Activated CD4-positive, alpha-beta T cell treated with anti-CD3 and anti-CD28 coated beads, Interleukin-2, amount 10 ng/mL, durations not matched to agents 7 days and 5 days (primary cell): ENCODE measurements around the gene LRRC41. TPM values are rescaled to one million over a fixed set of nuclear protein-coding genes. Genes with fewer than 3 reads are reported as not detected.
"Not testable (repeated sequence)": the region's sequence is repeated elsewhere in the genome, so short reads cannot be mapped to it uniquely, and the experiment has no call there.

Experiments
- CTCF ChIA-PET: fragments of 350-600 bp; sonication (Branson Sonifier 250); formaldehyde crosslinking; loops from one replicate; lab custom pipeline; 2021; ENCODE audit warnings: antibody characterized with exemption; lab: Charles Lee
- POLR2A ChIA-PET: fragments of 350-600 bp; sonication (Branson Sonifier 250); formaldehyde crosslinking; loops from one replicate; lab custom pipeline; 2021; ENCODE audit warnings: antibody characterized with exemption; lab: Charles Lee
- DNase-seq: peaks from one replicate; pipeline ENCODE4 v3.0.0-alpha.2; 2020
- H3K27ac Mint-ChIP-seq: one replicate; pipeline ENCODE4 v1.8.0; 2021; ENCODE audit warnings: mild to moderate bottlenecking, moderate library complexity, mixed read lengths
- H3K27me3 Mint-ChIP-seq: one replicate; pipeline ENCODE4 v1.8.0; 2021; ENCODE audit warnings: mixed read lengths
- H3K36me3 Mint-ChIP-seq: one replicate; pipeline ENCODE4 v1.8.0; 2021; ENCODE audit warnings: low read depth, mixed read lengths
- H3K4me1 Mint-ChIP-seq: one replicate; pipeline ENCODE4 v1.8.0; 2021; ENCODE audit warnings: mixed read lengths
- H3K4me3 Mint-ChIP-seq: one replicate; pipeline ENCODE4 v1.8.0; 2021; ENCODE audit warnings: mild to moderate bottlenecking, moderate library complexity, mixed read lengths
- H3K9me3 Mint-ChIP-seq: one replicate; pipeline ENCODE4 v1.8.0; 2021; ENCODE audit warnings: mixed read lengths
- total RNA-seq, 2 experiments: library from RNA; stranded (reverse); gene quantifications; one replicate each; pipeline ENCODE4 v1.2.3, GENCODE V29; 2021

The LRRC41 gene
- total RNA-seq, 2 experiments from 2014 or later = 37.1 to 40.6 TPM

DNA sequence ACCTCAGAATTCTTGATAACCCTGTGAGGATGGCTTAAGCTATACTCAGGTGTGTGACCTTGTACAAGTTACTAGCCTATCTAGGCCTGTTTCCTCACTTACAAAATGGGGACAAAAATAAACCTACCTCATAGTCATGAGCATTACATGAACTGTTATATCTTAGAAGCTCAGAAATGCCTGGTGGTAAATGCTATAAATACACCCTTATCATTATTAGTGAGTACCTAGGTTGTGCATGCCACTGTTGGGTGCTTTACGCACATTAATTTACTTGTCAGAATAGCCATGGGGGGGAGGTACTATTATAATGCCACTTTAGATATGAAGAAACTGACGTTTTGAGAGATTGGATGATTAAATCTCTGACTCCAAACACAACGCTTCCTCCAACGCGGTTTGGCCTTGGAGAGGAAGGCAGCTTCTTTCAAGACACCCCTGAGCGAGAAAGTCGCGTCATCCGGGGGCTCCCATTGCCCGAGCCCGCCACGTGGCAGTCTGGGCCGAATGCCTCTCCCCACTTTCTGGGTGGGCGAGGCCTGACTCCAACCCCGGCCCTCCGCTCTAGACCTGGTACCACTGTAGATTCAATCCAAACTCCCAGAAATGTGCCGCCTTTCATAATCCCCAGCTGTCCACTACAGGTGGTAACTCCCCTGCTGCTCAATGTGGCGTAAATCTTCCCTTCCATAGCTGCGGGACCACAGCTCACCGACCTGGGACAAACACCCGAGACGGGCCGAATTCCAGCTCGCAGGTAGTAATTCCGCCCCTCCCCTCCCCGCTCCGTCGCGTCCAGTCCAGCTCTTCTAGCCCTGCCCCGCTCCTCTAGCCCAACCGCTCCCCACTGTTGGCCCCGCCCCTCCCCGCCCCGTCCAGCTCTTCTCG, 56.6 kb downstream of the LRRC41 start:
- H3K4me1 Mint-ChIP-seq = peaks cover 46% of the 10 kb centered on the region
- H3K27ac Mint-ChIP-seq = peak overlapping the region; percentile 94
- peak overlapping the region; percentile 99 for H3K4me3 Mint-ChIP-seq
- ChIA-PET CTCF (interaction anchor here (0.9 to 1.7 kb wide), 6 partner anchors 8 to 101 kb away, joined by 3 to 7 read pairs (median 4); partner anchors contain the start of genes LRRC41 and UQCRH), POLR2A (interaction anchor here (0.6 to 1.3 kb wide), 4 partner anchors 31 to 101 kb away, joined by 3 to 5 read pairs (median 4); partner anchors contain the start of gene NSUN4)
- no peaks in the 10 kb centered on the region for H3K27me3 Mint-ChIP-seq
- peaks cover 27% of the 10 kb centered on the region for H3K36me3 Mint-ChIP-seq
- H3K9me3 Mint-ChIP-seq = no peaks in the 10 kb centered on the region
- peak; percentile 62 for DNase-seq

- ChIA-PET CTCF (interaction anchor here (0.9 to 1.7 kb wide), 7 partner anchors 9 to 940 kb away, joined by 3 to 6 read pairs (median 3); partner anchors contain the start of genes LRRC41 and UQCRH), POLR2A (interaction anchor here (0.8 to 1.3 kb wide), 2 partner anchors 32 to 38 kb away, joined by 3 to 5 read pairs; no protein-coding TSS in a partner anchor)
- not testable (repeated sequence) for H3K9me3 Mint-ChIP-seq, DNase-seq, H3K27me3 Mint-ChIP-seq, H3K27ac Mint-ChIP-seq
- H3K36me3 Mint-ChIP-seq = peaks cover 23% of the 10 kb centered on the region
- H3K4me3 Mint-ChIP-seq = peak overlapping the region; percentile 99
- H3K4me1 Mint-ChIP-seq = peaks cover 43% of the 10 kb centered on the region
Observed at GRCh38 chr1:46246136-46246535, 57.3 kb downstream of the LRRC41 start.

DNA sequence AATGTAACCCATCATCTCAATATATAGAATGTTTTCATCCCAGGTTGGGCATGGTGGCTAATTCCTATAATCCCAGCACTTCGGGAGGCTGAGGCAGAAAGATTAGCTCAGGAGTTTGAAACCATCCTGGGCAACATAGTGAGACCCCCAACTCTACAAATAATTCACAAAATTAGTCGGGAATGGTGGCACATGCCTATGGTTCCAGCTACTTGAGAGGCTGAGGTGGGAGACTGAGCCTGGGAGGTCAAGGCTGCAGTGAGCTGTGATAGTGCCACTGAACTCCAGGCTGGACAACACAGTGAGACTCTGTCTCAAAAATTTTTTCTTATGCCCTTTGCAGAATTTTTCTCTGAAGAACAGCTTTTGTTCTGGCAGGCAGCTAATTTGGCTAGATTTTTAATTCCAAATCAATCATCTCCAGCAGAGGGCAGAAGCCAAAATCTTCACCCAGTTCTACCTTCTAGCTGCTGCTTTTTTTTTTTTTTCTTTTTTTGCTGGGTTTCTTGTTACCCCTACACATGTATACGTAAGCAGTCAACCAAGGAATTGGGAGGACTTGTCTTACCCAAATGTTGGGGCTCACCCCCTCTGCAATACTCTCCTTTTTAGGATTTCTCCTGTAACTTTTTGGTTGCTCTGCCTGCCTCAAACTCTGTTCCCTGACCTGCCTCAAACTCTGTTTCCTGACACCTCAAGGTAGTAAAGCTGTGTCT, 58.6 kb downstream of the LRRC41 start:
- H3K27me3 Mint-ChIP-seq = no peaks in the 10 kb centered on the region
- H3K36me3 Mint-ChIP-seq = peaks cover 13% of the 10 kb centered on the region
- H3K4me3 Mint-ChIP-seq = no peak overlapping the region
- H3K4me1 Mint-ChIP-seq = peaks cover 36% of the 10 kb centered on the region
- ChIA-PET POLR2A (interaction anchor here (0.6 kb wide), 1 partner anchor 99 kb away, joined by 3 read pairs; no protein-coding TSS in a partner anchor), CTCF (interaction anchor here (0.6 to 2.9 kb wide), 15 partner anchors 10 to 939 kb away, joined by 3 to 16 read pairs (median 4); partner anchors contain the start of gene NSUN4)
- H3K9me3 Mint-ChIP-seq = no peaks in the 10 kb centered on the region
- peak overlapping the region; percentile 14 for H3K27ac Mint-ChIP-seq
- peak; percentile 46 for DNase-seq

DNA sequence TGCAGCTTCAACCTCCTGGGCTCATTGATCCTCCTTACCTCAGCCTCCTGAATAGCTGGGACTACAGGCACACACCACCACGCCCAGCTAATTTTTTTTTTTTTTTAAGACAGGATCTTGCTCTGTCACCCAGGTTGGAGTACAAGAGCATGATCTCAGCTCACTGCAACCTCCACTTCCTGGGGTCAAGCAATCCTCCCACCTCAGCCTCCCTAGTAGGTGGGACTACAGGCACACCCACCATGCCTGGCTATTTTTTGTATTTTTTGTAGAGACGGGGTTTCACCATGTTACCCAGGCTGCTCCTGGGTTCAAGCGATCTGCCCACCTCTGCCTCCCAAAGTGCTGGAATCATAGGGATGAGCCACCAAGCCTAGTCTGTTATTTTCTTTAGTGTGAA, 59.6 kb downstream of the LRRC41 start:
- not testable (repeated sequence) for H3K27ac Mint-ChIP-seq

DNA sequence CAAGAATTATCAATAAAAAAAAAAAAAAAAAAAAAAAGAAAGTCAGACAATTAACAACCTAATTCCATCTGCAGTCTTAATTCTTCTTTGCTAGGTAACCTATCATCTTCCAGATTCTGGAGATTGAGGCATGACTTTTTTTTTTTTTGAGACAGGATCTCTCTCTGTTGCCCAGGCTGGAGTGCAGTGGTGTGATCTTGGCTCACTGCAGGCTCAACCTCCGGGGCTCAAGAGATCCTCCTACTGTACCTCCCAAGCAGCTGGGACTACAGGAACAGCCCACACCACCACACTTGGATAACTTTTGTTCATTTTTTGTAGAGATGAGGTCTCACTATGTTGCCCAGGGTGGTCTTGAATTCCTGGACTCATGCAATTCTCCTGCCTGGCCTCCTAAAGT, 60.5 kb downstream of the LRRC41 start:
- CTCF ChIA-PET = interaction anchor here (2.9 kb wide), 1 partner anchor 98 kb away, joined by 16 read pairs; the partner anchor contains the start of gene NSUN4

More for the DNA sequence above, 59.6 kb downstream of the LRRC41 start:
- H3K4me3 Mint-ChIP-seq, H3K36me3 Mint-ChIP-seq, H3K27me3 Mint-ChIP-seq, POLR2A ChIA-PET, DNase-seq, H3K9me3 Mint-ChIP-seq: not testable (repeated sequence)
- CTCF ChIA-PET = interaction anchor here (0.6 to 2.9 kb wide), 2 partner anchors 74 to 97 kb away, joined by 4 to 16 read pairs; partner anchors contain the start of gene NSUN4
- H3K4me1 Mint-ChIP-seq = peaks cover 26% of the 10 kb centered on the region

DNA sequence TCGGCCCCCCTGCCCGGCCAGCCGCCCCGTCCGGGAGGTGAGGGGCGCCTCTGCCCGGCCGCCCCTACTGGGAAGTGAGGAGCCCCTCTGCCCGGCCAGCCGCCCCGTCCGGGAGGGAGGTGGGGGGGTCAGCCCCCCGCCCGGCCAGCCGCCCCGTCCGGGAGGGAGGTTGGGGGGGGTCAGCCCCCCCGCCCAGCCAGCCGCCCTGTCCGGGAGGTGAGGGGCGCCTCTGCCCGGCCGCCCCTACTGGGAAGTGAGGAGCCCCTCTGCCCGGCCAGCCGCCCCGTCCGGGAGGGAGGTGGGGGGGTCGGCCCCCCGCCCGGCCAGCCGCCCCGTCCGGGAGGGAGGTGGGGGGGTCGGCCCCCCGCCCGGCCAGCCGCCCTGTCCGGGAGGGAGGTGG, 61.7 kb downstream of the LRRC41 start:
- H3K4me3 Mint-ChIP-seq, H3K27me3 Mint-ChIP-seq, H3K9me3 Mint-ChIP-seq, H3K27ac Mint-ChIP-seq, POLR2A ChIA-PET, H3K36me3 Mint-ChIP-seq, CTCF ChIA-PET, DNase-seq: not testable (repeated sequence)
- peaks cover 11% of the 10 kb centered on the region for H3K4me1 Mint-ChIP-seq

More for the DNA sequence above, 60.5 kb downstream of the LRRC41 start:
- no peak overlapping the region for H3K4me3 Mint-ChIP-seq
- H3K27me3 Mint-ChIP-seq = no peaks in the 10 kb centered on the region
- H3K36me3 Mint-ChIP-seq = peaks cover under 1% of the 10 kb centered on the region
- H3K9me3 Mint-ChIP-seq = peaks cover 5% of the 10 kb centered on the region
- no peak overlapping the region for H3K27ac Mint-ChIP-seq
- POLR2A ChIA-PET = no interaction called here
- no peak for DNase-seq
- H3K4me1 Mint-ChIP-seq = peaks cover 17% of the 10 kb centered on the region

GRCh38 chr1:46238865-46239264, 64.6 kb downstream of the LRRC41 start:
- H3K27ac Mint-ChIP-seq, DNase-seq, H3K27me3 Mint-ChIP-seq, H3K9me3 Mint-ChIP-seq, H3K4me1 Mint-ChIP-seq, CTCF ChIA-PET, H3K4me3 Mint-ChIP-seq, POLR2A ChIA-PET, H3K36me3 Mint-ChIP-seq: not testable (repeated sequence)

DNA sequence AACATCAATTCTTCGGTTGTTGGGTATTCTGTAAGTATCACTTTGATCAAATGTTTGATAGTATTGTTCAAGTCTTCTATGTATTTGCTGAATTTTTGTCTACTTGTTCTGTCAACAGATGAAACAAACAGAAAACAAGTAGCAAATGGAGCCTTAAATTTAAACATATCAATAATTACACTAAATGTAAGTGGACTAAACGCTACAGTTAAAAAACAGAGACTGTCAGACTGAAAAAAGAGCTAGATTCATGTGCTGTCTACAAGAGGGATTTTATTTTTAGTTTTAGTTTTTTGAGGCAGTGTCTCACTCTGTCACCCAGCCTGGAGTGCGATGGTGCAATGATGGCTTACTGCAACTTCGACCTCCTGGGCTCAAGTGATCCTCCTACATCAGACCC, 66.5 kb downstream of the LRRC41 start:
- no peak overlapping the region for H3K4me3 Mint-ChIP-seq
- POLR2A ChIA-PET = no interaction called here

DNA sequence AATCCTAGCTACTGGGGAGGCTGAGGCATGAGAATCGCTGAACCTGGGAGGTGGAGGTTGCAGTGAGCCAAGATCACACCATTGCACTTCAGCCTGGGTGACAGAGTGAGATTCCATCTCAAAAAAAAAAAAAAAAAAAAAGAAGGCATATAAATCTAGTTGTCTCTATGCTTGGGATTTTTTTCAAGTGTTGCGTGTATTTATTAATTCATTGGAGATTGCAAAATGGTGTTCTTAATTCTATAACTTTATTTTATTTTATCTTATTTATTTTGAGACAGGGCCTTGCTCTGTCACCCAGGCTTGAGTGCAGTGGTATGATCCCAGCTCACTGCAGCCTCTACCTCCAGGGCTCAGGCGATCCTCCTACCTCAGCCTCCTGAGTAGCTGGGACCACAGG, 72.2 kb downstream of the LRRC41 start:
- POLR2A ChIA-PET = not testable (repeated sequence)

More for the DNA sequence above, 66.5 kb downstream of the LRRC41 start:
- H3K4me1 Mint-ChIP-seq = peaks cover 3% of the 10 kb centered on the region
- no peak overlapping the region for H3K27ac Mint-ChIP-seq
- H3K27me3 Mint-ChIP-seq = no peaks in the 10 kb centered on the region
- CTCF ChIA-PET = no interaction called here
- peaks cover 5% of the 10 kb centered on the region for H3K9me3 Mint-ChIP-seq
- no peak for DNase-seq
- no peaks in the 10 kb centered on the region for H3K36me3 Mint-ChIP-seq

More for the DNA sequence above, 72.2 kb downstream of the LRRC41 start:
- H3K36me3 Mint-ChIP-seq, H3K4me1 Mint-ChIP-seq, H3K27me3 Mint-ChIP-seq, H3K27ac Mint-ChIP-seq, H3K9me3 Mint-ChIP-seq, DNase-seq, H3K4me3 Mint-ChIP-seq: not testable (repeated sequence)
- CTCF ChIA-PET = interaction anchor here (0.6 kb wide), 2 partner anchors 13 to 541 kb away, joined by 5 to 6 read pairs; no protein-coding TSS in a partner anchor

Other genes starting within 250 kb of the LRRC41 start
- 1 to 10 TPM; 3.5 to 3.9 TPM for gene PIK3R3, start 171.0 kb downstream of the LRRC41 start, total RNA-seq
- gene TSPAN1, start 128.5 kb downstream of the LRRC41 start, total RNA-seq = not detected
- gene P3R3URF, start 127.1 kb downstream of the LRRC41 start, total RNA-seq = not detected
- 10 to 100 TPM; 32.0 to 33.4 TPM for gene POMGNT1, start 105.2 kb downstream of the LRRC41 start, total RNA-seq
- gene LURAP1, start 100.3 kb downstream of the LRRC41 start, total RNA-seq = not detected
- gene RAD54L, start 55.9 kb downstream of the LRRC41 start, total RNA-seq = 10 to 100 TPM; 46.7 to 54.0 TPM
- 100 to 1,000 TPM; 247 to 273 TPM for gene UQCRH, start 82 bp upstream of the LRRC41 start, total RNA-seq
- 10 to 100 TPM; 22.2 to 22.3 TPM for gene NSUN4, start 37.2 kb upstream of the LRRC41 start, total RNA-seq
- 1 to 10 TPM; 6.1 to 7.6 TPM for gene FAAH, start 90.7 kb upstream of the LRRC41 start, total RNA-seq
- gene DMBX1, start 186.2 kb upstream of the LRRC41 start, total RNA-seq = under 1 TPM in 1 of 2 experiments, not detected in 1; 0.10 TPM
- gene KNCN, start 248.0 kb upstream of the LRRC41 start, total RNA-seq = not detected